H1 (cell line): ENCODE results near the gene DIP2B. TPM values are rescaled to one million over a fixed set of nuclear protein-coding genes. Genes with fewer than 3 reads are reported as not detected.

ENCODE experiments used
- GABPA ChIP-seq: IDR thresholded peaks from 2 replicates; pipeline ENCODE4 v1.6.1; 2011; ENCODE audit warnings: mild to moderate bottlenecking, low read length, moderate library complexity, borderline replicate concordance; ENCODE audit not compliant: insufficient read depth
- TCF12 ChIP-seq: IDR thresholded peaks from 2 replicates; pipeline ENCODE4 v1.6.1; 2011; ENCODE audit warnings: low read depth, mild to moderate bottlenecking, low read length
- polyA plus RNA-seq, 7 experiments: library from polyadenylated mRNA; depleted of rRNA in 3 of 7; stranded (reverse) in 5 of 7; unstranded in 2 of 7; fragments of >200 nt in 5 of 7; fragments of 200-250 nt in 2 of 7; gene quantifications; 1 replicate in 5 of 7; 2 replicates in 1 of 7; 4 replicates in 1 of 7; pipeline versions ENCODE4 v1.2.1 to v1.2.3, GENCODE V29; 2011 to 2013; ENCODE audit warnings: missing spikeins in 2 of 7, mixed read lengths in 2 of 7
- total RNA-seq: library from RNA; stranded (reverse); fragmentation: NEBNext Ultra II Directional; extraction: Animal tissue kit (Norgen Biotek cat#: 25700); gene quantifications from 2 replicates; pipeline ENCODE4 v1.2.1, GENCODE V29; 2021
- TF ChIP-seq, protein P1 (sequence below), 3 experiments: IDR thresholded peaks; 1 replicate in 2 of 3; 2 replicates in 1 of 3; pipeline versions ENCODE4 v1.5.1 to v1.6.1; 2011; ENCODE audit warnings: low read length in 3 of 3, mild to moderate bottlenecking in 3 of 3, inconsistent platforms in 2 of 3, low read depth in 1 of 3, moderate library complexity in 1 of 3; ENCODE audit not compliant: insufficient read depth in 1 of 3; ENCODE audit errors: control extremely low read depth in 1 of 3

DIP2B gene
- total and polyA plus RNA-seq, 2 of the 8 experiments (the other 6 are each of a cell fraction or from before 2014, with no cell fraction given): 11.1 to 29.6 TPM

GRCh38 chr12:50627491-50627890, 122.7 kb downstream of the DIP2B start (continued):
- TF ChIP-seq, protein P1, sequence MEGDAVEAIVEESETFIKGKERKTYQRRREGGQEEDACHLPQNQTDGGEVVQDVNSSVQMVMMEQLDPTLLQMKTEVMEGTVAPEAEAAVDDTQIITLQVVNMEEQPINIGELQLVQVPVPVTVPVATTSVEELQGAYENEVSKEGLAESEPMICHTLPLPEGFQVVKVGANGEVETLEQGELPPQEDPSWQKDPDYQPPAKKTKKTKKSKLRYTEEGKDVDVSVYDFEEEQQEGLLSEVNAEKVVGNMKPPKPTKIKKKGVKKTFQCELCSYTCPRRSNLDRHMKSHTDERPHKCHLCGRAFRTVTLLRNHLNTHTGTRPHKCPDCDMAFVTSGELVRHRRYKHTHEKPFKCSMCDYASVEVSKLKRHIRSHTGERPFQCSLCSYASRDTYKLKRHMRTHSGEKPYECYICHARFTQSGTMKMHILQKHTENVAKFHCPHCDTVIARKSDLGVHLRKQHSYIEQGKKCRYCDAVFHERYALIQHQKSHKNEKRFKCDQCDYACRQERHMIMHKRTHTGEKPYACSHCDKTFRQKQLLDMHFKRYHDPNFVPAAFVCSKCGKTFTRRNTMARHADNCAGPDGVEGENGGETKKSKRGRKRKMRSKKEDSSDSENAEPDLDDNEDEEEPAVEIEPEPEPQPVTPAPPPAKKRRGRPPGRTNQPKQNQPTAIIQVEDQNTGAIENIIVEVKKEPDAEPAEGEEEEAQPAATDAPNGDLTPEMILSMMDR (IDR thresholded peaks at IDR 0.05; ENCODE audit: control extremely low read depth in 1 of 3, insufficient read depth in 1 of 3, low read depth in 1 of 3, low read length in 3 of 3): no peak
- TF ChIP-seq GABPA: no peak
- no peak for TF ChIP-seq TCF12
